Neural crest cell (in vitro differentiated cells): ENCODE results near the gene KXD1. TPM values are rescaled to one million over a fixed set of nuclear protein-coding genes. Genes with fewer than 3 reads are reported as not detected.
A peak's percentile ranks its signal among the peaks of the same experiment; 100 is the strongest.

ENCODE experiments used
- DNase-seq: peaks from one replicate; pipeline ENCODE4 v3.0.0; 2021; ENCODE audit warnings: low read depth, mixed read lengths, low spot score
- H3K27ac Mint-ChIP-seq: one replicate; pipeline ENCODE4 v1.8.0; 2021; ENCODE audit warnings: mild to moderate bottlenecking, mixed read lengths; ENCODE audit not compliant: unreplicated experiment
- H3K27me3 Mint-ChIP-seq: 2 replicates; pipeline ENCODE4 v1.8.0; 2021; ENCODE audit warnings: low read depth, mild to moderate bottlenecking, mixed read lengths
- H3K36me3 Mint-ChIP-seq: 2 replicates; pipeline ENCODE4 v1.8.0; 2021; ENCODE audit warnings: low read depth, mild to moderate bottlenecking, mixed read lengths
- H3K4me1 Mint-ChIP-seq: 2 replicates; pipeline ENCODE4 v1.8.0; 2021; ENCODE audit warnings: mixed read lengths
- H3K4me3 Mint-ChIP-seq: one replicate; pipeline ENCODE4 v1.8.0; 2021; ENCODE audit warnings: mild to moderate bottlenecking, mixed read lengths
- H3K9me3 Mint-ChIP-seq: 2 replicates; pipeline ENCODE4 v1.8.0; 2021; ENCODE audit warnings: mixed read lengths
- total RNA-seq: library from RNA; stranded (reverse); gene quantifications from 2 replicates; pipeline ENCODE4 v1.2.1, GENCODE V29; 2021
- TF ChIP-seq, protein P1 (sequence below): fragments of 200-600 bp; sonication (generic); conservative IDR thresholded peaks from 2 replicates; pipeline ENCODE4 v1.5.0; 2021; ENCODE audit warnings: antibody characterized with exemption, mild to moderate bottlenecking

KXD1 gene
- total RNA-seq, 1 donor from 2014 or later, result 88.5 TPM

DNA sequence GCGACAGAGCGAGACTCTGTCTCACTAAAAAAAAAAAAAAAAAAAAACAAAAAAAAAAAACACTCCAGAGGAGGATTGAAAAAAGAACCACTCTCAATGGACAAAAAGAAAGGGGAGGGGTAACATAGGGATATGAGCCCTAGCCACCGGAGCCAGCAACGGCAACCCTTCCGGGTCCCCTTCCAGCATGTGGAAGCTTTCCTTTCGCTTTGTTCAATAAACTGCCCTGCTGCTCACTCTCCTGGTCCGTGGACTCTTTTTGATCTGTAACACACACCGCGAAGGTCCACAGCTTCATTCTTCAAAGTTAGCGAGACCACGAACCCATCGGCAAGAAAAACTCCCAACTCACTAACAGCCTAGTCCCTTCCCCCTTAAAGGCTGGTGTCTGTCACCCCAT, 29.9 kb downstream of the KXD1 start:
- Mint-ChIP-seq H3K4me1 (peaks cover 26% of the 10 kb centered on the region), H3K27me3 (peaks cover 21% of the 10 kb centered on the region), H3K27ac (no peak overlapping the region), H3K36me3 (no peaks in the 10 kb centered on the region), H3K9me3 (no peaks in the 10 kb centered on the region), H3K4me3 (peak overlapping the region; percentile 80)
- no peak for DNase-seq
- TF ChIP-seq, protein P1, sequence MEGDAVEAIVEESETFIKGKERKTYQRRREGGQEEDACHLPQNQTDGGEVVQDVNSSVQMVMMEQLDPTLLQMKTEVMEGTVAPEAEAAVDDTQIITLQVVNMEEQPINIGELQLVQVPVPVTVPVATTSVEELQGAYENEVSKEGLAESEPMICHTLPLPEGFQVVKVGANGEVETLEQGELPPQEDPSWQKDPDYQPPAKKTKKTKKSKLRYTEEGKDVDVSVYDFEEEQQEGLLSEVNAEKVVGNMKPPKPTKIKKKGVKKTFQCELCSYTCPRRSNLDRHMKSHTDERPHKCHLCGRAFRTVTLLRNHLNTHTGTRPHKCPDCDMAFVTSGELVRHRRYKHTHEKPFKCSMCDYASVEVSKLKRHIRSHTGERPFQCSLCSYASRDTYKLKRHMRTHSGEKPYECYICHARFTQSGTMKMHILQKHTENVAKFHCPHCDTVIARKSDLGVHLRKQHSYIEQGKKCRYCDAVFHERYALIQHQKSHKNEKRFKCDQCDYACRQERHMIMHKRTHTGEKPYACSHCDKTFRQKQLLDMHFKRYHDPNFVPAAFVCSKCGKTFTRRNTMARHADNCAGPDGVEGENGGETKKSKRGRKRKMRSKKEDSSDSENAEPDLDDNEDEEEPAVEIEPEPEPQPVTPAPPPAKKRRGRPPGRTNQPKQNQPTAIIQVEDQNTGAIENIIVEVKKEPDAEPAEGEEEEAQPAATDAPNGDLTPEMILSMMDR, result no peak

- peaks cover 26% of the 10 kb centered on the region for H3K4me1 Mint-ChIP-seq
- peaks cover 21% of the 10 kb centered on the region for H3K27me3 Mint-ChIP-seq
- H3K4me3 Mint-ChIP-seq, result peak overlapping the region; percentile 83
- no peaks in the 10 kb centered on the region for H3K9me3 Mint-ChIP-seq
- TF ChIP-seq, protein P1, result no peak
- H3K27ac Mint-ChIP-seq, result no peak overlapping the region
- H3K36me3 Mint-ChIP-seq, result no peaks in the 10 kb centered on the region
- no peak for DNase-seq
Observed at GRCh38 chr19:18587962-18588610, 30.4 kb downstream of the KXD1 start.

DNA sequence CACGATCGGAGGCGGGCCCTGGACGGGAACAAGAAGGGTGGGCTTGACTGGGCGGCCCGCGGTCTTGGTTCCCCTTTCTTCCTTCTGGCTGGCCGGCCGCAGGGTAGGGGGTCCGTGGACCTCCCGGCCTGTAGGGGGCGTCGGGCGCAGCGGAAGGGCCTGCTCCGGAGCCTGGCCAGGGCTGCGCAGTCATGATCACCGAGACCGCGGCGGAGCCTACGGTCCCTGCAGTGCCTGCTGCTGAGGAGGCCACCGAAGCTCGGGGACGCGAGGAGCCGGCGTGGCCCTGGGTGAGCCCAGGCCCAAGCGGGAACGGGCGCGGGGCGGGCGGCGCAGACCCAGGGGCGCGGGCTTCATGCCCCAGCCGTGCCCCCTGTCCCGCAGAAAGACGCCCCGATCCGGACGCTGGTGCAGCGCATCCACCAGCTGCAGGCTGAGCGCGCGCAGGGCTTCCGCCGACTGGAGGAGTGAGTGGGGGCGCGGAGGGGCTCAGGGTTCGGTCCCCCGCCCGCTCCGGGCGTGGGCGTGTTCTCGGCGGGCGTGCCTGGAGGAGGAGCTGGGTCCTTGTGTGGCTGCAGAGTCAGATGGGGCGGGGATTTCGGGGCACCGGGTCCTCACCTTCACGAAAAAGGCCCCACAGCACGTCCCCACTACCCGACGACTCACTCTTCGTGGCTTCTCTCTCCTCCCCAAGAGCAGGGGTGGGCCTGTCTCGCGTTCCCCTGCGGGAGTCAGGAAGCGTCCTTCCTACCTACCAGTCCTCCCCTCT, 31.1 kb downstream of the KXD1 start, which contains the start of gene REX1BD:
TSS of gene REX1BD (plus strand) at position 188 of the 769 bp plus-strand sequence. CDS start at position 192, 4 bp downstream.
- Mint-ChIP-seq H3K9me3 (no peaks in the 10 kb centered on the region), H3K4me1 (peaks cover 30% of the 10 kb centered on the region), H3K27ac (peak within 1 kb of the TSS; percentile 83), H3K27me3 (peaks cover 26% of the 10 kb centered on the region), H3K36me3 (no peaks in the 10 kb centered on the region), H3K4me3 (peak within 1 kb of the TSS; percentile 94)
- TF ChIP-seq, protein P1, result peak; percentile 96
- peak; percentile 83 for DNase-seq

- Mint-ChIP-seq H3K9me3 (no peaks in the 10 kb centered on the region), H3K36me3 (no peaks in the 10 kb centered on the region), H3K27ac (peak overlapping the region; percentile 83), H3K4me1 (peaks cover 32% of the 10 kb centered on the region), H3K27me3 (peaks cover 20% of the 10 kb centered on the region), H3K4me3 (peak overlapping the region; percentile 94)
- peak; percentile 62 for DNase-seq
- TF ChIP-seq, protein P1, result peak; percentile 22
Observed at GRCh38 chr19:18589380-18590272, 32.0 kb downstream of the KXD1 start.
